GM21390 (cell line): ENCODE results near the gene PLK3.

Experiments
- ATAC-seq: cut with Tn5 transposase; IDR thresholded peaks from one replicate; pipeline ENCODE4 v1.9.1; 2021; ENCODE audit not compliant: unreplicated experiment

Gene PLK3

DNA sequence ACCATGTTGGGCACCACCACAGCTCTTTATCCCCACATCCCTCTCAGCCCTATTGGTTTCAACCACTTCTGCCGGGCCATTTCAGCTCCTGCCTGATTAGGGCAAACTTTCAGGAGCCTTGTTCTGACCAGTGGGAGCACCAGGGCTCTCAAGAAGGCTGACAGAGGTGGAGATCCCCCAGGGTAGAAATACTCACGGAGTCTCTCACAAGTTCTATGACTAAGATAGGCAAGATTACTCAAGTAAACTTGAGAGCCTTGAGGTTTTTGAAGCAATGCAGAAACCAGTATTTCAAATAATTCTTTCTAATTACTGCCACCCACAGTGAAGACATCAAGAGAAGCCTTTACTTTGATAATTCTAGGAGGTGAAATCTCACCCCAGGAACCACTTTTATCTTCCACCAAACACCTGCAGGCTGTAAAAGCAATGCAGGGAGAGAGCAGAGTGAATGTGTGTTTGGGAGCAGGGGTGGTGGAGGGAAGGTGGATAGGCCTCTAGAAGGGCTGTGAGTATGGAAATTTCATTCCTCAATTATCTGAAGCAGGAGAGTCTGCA lies 49.5 kb downstream of the PLK3 start:
- no peak for ATAC-seq

GRCh38 chr1:44851308-44851707 lies 51.1 kb downstream of the PLK3 start:
- no peak for ATAC-seq

- no peak for ATAC-seq
Observed at GRCh38 chr1:44853201-44853600, 53.0 kb downstream of the PLK3 start.

DNA sequence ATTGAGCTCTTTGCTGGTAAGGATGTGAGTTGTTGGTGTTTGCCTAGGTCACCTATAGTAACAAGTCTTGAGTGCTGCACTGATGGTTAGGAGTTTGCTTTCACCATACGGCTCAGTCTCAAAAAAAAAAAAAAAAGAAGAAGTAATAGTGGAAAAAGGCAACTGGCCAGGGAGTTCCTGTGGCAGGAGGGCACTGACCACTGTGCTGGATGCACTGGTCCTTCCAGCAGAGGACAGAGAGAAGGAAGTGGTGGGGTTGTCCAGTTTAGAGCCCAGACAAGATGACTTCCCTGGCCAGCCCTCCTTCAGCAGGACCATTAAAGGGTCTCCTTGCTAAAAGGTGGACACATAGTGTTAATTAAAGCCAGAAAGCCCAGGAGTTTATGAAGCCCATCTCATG lies 54.8 kb downstream of the PLK3 start:
- no peak for ATAC-seq
